SK-MEL-5 (cell line): ENCODE data around the gene SLC30A3. TPM values are rescaled to one million over a fixed set of nuclear protein-coding genes. Genes with fewer than 3 reads are reported as not detected.

ENCODE experiments used
- DNase-seq: peaks from one replicate; pipeline ENCODE4 v3.0.0-alpha.2; 2016; ENCODE audit warnings: low read depth, low spot score
- in situ Hi-C: cut with HindIII; loops from 2 replicates; pipeline ENCODE4 v1.10.0; 2016; ENCODE audit warnings: low sequenced_read_pairs, high pct_unique_total_duplicates, low pct_unique_long_range_greater_than_20kb
- total RNA-seq: library from RNA; depleted of rRNA; stranded (reverse); fragments of >200 nt; shearing (Covaris generic); gene quantifications from 2 replicates; pipeline ENCODE4 v1.2.3, GENCODE V29; 2014

The SLC30A3 gene
- total RNA-seq, 1 experiment from 2014 or later, result 0.24 TPM

DNA sequence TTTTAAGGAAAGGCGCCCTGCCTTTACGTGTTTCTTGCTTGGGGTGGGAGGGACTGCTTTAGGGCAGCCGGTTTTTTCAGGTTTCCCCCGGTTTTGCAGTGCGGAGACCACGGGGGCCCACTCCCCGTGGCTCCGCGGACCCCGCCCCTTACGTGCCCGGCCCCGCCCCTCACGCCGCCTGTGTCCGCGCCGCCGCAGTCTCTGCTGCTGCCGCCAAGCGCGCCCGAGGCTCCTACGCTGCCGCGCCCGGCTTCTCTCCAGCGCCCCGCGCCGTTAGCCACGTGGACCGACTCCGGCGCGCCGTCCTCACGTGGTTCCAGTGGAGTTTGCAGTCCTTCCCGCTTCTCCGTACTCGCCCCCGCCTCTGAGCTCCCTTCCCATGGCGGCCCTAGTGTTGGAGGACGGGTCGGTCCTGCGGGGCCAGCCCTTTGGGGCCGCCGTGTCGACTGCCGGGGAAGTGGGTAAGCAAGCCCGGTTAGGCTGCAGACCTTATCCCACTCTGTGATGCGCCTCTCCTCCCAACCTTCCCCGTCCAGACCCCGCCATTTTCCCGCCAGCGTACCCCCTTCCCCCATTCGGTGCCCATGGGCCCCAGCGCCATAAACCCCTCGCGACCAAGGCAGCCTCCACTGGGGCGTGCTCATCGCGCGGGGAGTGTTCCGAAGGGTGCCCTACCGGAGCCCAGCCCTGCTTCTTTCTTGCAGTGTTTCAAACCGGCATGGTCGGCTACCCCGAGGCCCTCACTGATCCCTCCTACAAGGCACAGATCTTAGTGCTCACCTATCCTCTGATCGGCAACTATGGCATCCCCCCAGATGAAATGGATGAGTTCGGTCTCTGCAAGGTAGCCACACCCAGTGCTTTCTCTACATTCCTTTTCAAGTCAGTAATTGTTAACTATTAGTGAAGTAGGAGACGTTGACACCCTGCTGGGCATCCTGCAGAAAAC, 45.4 kb downstream of the SLC30A3 start, which contains the start of gene CAD:
Gene CAD (plus strand): TSS at position 197 of the 949 bp plus-strand sequence. CDS start 183 bp downstream, at position 380.
- DNase-seq, result peak; percentile 92
- in situ Hi-C loops, result no loop called here

DNA sequence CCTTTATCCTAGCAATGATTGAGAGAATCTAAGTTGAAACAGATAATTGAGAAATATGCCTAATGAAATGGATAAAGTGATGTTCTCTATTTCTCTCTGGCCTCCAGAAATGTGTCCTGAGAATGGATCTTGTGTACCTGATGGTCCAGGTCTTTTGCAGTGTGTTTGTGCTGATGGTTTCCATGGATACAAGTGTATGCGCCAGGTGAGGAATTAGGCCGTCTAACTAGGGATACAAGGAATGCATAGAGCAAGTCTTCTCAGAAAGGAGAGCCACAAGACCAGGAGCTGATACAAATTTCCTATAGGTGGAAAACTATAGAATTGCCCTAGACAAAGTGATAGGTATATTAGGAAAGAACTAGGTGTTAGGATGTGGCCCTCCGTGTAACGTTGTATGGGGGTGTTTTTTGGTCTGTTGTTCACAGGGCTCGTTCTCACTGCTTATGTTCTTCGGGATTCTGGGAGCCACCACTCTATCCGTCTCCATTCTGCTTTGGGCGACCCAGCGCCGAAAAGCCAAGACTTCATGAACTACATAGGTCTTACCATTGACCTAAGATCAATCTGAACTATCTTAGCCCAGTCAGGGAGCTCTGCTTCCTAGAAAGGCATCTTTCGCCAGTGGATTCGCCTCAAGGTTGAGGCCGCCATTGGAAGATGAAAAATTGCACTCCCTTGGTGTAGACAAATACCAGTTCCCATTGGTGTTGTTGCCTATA, 46.3 kb downstream of the SLC30A3 start:
- DNase-seq, result no peak
- in situ Hi-C loops, result no loop called here

DNA sequence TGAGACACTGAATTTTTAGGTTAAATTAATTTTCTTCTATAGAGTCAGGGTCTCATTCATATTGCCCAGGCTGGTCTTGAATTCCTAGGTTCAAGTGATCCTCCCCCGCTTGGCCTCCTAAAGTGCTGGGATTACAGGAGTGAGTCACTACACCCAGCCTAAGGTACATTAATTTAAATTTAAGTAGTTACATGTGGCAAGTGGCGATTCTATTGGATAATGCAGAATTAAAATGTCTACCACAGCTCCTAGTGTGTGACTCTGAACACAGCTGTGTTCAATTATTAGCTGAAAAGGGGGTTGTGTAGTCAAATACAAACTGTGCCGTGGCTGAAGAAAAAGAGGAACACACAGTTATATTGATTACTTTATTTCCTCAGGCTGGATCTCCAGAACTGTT, 47.9 kb downstream of the SLC30A3 start:
- no peak for DNase-seq
- in situ Hi-C loops, result no loop called here

DNA sequence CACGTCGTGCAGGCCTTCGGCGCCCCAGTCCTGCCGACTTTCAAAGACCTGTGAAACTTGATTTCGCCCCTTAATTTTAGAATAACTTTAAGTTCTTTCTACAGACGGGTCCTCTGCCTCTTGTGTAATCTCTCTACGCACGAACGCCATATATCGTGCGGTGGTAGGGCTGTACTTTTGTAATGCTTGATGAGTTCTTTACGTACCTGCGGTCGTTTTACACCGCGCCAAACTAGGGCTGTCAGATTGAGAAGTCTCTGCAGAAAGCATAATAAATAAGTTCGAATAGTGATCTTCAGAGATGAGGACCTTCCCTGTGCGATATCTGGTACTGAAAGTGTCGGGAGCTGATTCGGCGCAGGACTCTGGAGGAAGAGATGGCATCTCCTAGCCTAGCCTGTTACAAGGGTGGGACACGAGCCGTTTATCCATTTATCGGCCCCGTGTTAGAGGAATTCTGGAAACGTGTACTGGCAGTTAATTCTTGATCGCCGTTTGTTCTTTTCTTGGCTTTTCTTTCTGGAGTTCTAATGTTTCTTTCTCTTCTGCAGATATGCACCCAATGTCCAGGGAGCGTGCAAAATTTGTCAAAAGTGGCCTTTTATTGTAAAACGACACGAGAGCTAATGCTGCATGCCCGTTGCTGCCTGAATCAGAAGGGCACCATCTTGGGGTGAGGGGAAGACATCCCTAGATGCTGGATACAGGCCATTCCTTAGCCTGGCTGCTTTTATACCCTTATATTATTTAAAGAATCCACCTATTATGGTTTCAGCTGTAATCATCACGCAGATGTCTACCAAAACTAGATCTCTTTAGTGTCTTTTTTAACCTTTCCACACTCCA, 50.0 kb downstream of the SLC30A3 start:
- in situ Hi-C loops, result no loop called here
- peak; percentile 56 for DNase-seq

DNA sequence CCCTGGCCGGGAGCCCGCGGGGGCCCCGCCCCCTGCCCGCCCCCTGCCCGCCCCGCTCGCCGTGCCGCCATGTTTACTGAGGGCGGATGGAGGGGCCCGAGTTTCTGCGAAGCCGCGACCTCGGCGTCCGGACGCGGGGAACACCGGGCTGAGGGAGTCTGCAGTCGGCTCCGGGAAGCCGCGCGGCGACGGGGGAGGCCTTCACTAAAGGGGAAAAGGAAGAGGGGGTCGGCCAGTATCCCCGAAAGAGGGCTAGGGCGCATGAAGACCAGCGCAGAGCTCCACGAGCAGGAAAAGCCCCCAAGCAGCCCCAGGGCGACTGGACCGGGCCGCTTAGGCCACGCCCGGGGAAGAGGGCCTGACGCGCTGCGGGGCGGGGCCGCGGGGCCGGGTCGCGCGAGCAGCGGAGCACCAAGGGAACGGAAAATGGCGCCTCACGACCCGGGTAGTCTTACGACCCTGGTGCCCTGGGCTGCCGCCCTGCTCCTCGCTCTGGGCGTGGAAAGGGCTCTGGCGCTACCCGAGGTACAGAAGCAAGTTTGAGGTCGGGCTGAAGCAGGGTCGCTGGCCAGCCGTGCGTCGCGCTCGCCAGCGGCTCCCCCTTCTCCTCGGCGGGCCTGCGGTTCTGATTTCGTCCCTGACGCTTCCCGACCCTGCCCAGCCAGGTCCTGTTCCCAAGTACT, 50.8 kb downstream of the SLC30A3 start, which contains the start of the genes ATRAID and SLC5A6:
Gene ATRAID (plus strand): TSS at position 99 of the 683 bp plus-strand sequence. CDS start 328 bp downstream, at position 427.
Gene SLC5A6 (minus strand): TSS at position 326 of the 683 bp plus-strand sequence. CDS start 4,618 bp downstream, outside the sequence.
- in situ Hi-C loops, result no loop called here
- DNase-seq, result peak; percentile 91

DNA sequence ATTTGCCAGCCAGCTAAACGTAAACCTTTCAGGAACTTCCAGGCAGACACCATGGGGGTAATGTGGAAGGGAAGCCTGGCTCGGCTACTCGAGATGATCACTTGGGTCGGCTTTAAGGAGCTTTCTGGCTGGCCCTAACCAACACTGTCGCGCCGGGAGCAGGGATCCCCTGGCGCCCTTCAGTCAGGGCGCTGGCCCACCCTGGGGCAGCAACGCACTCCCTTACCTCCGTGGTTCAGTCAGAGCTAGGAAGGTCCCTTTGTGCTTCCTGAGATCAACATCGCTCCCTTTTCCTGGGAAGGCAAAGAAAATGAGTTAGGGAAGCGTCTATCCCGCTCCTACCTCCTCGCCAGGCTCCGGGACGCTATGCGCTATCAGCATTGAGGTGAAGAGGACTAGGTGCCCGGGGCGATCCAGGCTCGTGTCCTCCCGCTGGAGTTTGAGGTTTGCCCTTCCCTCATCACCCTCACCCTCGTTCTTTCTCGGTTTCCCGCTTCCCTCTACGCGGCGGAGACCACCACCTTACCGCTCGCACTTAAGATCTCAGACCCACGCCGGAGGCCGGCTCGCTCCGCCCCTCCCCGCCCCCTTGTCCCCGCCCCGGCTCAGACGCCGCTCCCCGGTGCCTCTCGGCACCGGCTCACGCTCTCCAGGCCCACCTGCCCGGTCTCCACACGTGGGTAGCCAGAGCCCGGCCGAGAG, 51.5 kb downstream of the SLC30A3 start:
- DNase-seq, result peak; percentile 5
- in situ Hi-C loops, result no loop called here

DNA sequence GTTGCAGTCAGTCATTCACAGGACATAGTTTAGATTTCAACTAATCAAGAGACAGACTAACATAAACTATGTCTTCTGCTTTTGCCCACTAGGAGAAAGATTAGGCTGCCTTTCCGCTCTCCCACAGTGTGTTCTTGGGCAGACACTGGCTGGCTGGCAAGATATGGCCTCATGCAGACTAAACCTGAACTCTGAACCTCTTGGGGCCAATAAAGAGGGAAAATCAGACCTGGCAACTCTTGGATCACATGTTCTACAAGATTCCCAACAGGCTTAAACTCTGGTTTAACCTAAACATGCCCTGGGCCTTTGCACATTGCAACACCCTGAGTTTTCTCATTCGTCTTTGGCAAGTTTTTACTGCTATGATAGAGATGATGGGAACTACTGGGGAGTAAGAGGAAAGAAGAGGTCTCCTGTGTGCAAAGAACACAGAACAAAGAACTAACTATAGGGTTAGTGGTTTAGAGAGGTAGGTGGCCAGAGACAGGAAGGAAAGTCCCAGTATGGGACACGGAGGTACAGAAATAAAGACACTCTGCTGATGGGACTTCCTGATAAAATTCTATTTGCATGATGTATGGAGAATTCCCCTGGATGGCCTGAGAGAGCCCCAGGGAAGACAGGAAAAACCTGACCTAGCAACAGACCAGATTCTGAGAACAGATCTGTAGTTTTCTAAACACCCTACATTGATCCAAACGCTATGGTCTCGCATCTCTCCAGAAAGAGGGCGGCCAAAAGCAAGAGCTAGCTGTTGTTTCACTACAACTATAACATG, 53.0 kb downstream of the SLC30A3 start:
- in situ Hi-C loops, result no loop called here
- DNase-seq, result peak; percentile 34

DNA sequence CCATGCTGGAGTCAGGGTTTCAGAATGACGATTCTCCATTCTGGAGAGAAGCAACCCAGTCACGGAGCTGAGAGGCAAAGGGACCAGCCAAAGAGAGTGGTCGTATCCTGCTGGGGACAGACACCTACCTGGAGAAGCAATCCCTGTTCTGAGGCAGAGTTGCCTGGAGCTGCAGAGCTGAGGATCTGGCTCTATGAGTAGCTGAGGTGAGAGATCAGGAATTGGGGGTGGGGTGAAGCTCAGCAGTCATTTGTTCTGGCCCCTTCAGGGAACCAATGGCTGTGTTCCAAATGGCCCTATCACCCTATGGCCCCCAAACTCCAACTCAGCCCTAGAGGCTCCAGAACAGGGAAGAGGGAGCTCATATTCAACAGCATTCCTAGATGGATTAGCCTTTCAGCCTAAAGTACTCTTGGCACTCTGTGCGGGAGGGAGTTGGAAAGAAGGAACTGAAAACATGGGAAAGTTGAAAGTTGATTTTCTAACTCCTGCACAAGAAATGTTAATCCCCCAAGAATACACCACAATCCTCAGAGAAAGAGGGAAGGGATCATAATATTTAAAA, 54.3 kb downstream of the SLC30A3 start:
- DNase-seq, result no peak
- in situ Hi-C loops, result no loop called here

DNA sequence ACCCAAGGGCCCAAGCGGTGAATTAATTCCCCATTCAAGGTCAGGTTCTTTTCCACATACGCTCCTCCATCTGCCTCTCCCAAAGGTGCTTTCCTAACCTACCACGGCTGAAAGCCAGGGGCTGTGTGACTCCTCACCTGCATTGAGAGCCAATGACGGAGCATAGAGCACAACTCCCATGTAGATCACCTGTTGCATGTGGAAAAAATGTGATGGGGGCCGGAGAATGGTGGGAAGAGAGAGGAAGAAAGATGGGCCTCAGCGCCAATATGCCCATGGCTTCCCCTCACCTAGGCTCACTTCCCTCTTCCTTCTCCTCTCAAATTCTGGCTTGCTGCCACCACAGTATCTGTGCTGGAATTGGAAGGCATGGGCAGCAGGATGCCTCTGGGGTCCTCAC, 56.5 kb downstream of the SLC30A3 start:
- in situ Hi-C loops, result no loop called here
- no peak for DNase-seq

DNA sequence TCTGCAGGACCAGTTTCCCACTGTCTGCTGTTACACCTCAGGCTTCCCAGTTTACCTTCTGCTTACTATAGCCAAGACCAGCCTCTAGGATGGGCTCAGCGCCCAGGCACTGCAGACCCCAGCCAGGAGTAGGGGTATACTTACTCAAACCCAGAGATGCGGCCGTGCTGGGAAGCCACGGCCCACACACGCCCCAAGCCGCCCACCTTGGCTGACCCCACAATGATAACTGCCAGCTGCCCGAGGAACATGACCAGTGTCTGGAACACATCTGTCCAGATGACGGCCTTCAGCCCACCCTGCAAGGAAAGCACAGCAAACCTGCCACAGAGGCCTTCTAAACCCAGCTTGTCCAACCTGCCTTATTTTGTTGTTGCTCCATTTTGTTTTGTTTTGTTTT, 57.6 kb downstream of the SLC30A3 start:
- DNase-seq, result no peak
- in situ Hi-C loops, result no loop called here

DNA sequence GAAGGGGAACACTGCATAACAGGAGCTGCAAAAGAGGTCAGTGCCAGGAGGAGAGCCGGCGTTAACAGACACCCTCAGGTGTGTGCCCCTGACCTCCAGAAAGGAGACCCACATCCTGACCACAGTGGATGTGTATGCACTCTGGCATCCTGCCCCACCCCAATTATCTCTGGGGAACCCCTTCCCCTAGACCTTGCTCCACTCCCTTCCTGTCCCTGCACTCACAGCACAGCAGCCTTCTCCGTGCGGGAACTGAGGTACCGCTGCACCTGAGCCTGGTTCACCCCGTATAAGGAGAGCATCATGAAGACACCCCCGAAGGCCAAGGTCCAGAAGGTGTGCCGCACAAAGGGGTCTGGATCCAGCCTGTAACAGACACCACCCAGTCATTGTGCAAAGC, 58.3 kb downstream of the SLC30A3 start:
- in situ Hi-C loops, result no loop called here
- DNase-seq, result no peak

DNA sequence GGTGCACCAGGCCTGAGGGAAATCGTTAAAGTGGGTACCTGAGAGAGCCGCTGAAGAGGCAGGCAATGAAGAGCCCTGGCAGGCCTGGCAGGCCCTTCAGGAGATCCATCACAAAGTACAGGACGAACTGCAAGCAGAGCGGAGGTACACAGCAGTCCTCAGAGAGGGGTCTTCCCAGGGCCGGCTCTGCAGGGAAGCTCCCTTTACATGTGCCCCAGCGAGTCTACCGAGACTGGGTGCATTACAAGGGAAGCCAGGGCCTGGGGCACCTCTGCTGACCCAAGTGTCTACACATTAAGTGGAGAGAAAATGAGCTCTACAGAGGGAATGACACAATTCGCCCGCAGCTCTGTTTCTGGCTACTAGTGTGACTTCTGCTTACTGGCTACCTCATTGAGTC, 59.1 kb downstream of the SLC30A3 start:
- DNase-seq, result no peak
- in situ Hi-C loops, result no loop called here
